ENCODE measurements around the gene TMEM72. TPM values are rescaled to one million over a fixed set of nuclear protein-coding genes. Genes with fewer than 3 reads are reported as not detected.
A peak's percentile ranks its signal among the peaks of the same experiment; 100 is the strongest.

Gene TMEM72
- total RNA-seq, 1 experiment from 2014 or later = not detected

- no peaks in the 10 kb centered on the region for H3K36me3 ChIP-seq
- DNase-seq (ENCODE audit: low read depth in 1 of 2, low spot score in 2 of 2) = no peak
- H3K27ac ChIP-seq = no peak overlapping the region
- no peak overlapping the region for H3K4me3 ChIP-seq
- no peaks in the 10 kb centered on the region for H3K9me3 ChIP-seq (replicated peaks)
- peaks cover 11% of the 10 kb centered on the region for H3K4me1 ChIP-seq (replicated peaks)
- no peaks in the 10 kb centered on the region for H3K27me3 ChIP-seq (replicated peaks)
These were observed 17.3 kb downstream of the TMEM72 start for GRCh38 chr10:44928462-44928861.

- DNase-seq (ENCODE audit: low read depth in 1 of 2, low spot score in 2 of 2) = no peak
- Histone ChIP-seq H3K4me3 (no peak overlapping the region), H3K27ac (no peak overlapping the region), H3K9me3 (replicated peaks) (no peaks in the 10 kb centered on the region), H3K27me3 (replicated peaks) (no peaks in the 10 kb centered on the region), H3K36me3 (no peaks in the 10 kb centered on the region), H3K4me1 (replicated peaks) (peaks cover 20% of the 10 kb centered on the region)
These were observed 18.5 kb downstream of the TMEM72 start for GRCh38 chr10:44929356-44930255.

- Histone ChIP-seq H3K27me3 (replicated peaks) (no peaks in the 10 kb centered on the region), H3K4me1 (replicated peaks) (peaks cover 35% of the 10 kb centered on the region), H3K9me3 (replicated peaks) (no peaks in the 10 kb centered on the region), H3K27ac (no peak overlapping the region), H3K36me3 (no peaks in the 10 kb centered on the region), H3K4me3 (no peak overlapping the region)
- peak in 1 of 2 experiments; percentile 26 for DNase-seq (ENCODE audit: low read depth in 1 of 2, low spot score in 2 of 2)
These were observed 19.9 kb downstream of the TMEM72 start for GRCh38 chr10:44930904-44931620.

GRCh38 chr10:44931621-44932516 lies 20.7 kb downstream of the TMEM72 start:
- Histone ChIP-seq H3K9me3 (replicated peaks) (no peaks in the 10 kb centered on the region), H3K27ac (no peak overlapping the region), H3K4me3 (no peak overlapping the region), H3K27me3 (replicated peaks) (no peaks in the 10 kb centered on the region), H3K36me3 (no peaks in the 10 kb centered on the region), H3K4me1 (replicated peaks) (peaks cover 38% of the 10 kb centered on the region)
- DNase-seq (ENCODE audit: low read depth in 1 of 2, low spot score in 2 of 2) = peak in 1 of 2 experiments; percentile 37

DNA sequence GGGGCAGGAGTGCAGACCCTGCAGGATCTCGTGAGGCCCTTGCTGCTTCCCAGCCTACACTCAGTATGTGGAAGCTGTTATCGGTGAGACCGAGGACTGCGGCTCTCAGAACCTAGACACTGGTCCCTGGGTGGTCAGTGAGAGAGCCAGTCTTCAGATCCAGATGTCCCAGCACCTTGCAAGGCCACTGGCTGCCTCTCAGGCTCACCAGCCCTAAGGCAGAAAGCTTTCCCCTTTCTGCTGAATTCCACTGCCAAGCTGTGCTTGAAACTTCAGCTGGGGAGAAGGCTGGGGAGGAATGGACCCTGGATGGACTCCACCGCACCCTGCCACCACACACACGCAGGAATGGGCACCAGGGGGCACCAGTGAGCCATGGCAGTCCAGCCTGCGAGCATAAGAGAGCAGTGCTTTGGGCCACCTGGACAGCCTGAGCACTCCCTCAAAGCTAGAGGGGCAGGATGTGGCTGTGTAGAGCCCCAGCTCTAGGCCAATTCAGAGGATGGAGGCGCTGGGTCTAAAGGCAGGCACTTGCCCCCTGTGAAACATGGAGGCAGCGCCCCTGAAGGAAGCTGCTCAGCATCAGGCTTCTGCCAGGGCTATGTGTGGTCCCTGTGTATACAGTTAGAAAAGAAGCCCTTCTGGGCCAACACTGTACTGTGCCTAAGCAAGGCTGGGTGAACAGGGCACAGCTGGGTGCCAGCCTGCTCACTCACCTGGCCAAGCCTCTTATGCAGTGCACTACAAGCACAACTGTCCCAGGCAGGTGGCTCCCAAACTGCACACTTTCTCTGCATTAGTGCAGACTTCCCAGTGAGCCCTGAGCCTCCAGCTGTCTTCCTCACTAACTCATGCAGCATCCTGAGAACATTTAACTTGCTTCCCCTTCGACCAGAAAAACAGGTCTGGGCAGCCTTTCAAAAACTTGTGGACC lies 21.6 kb downstream of the TMEM72 start:
- no peaks in the 10 kb centered on the region for H3K36me3 ChIP-seq
- H3K27ac ChIP-seq = no peak overlapping the region
- no peaks in the 10 kb centered on the region for H3K9me3 ChIP-seq (replicated peaks)
- H3K27me3 ChIP-seq (replicated peaks) = no peaks in the 10 kb centered on the region
- H3K4me3 ChIP-seq = no peak overlapping the region
- peaks cover 38% of the 10 kb centered on the region for H3K4me1 ChIP-seq (replicated peaks)
- peak; percentile 82 to 91 for DNase-seq (ENCODE audit: low read depth in 1 of 2, low spot score in 2 of 2)

GRCh38 chr10:44933451-44934321 lies 22.5 kb downstream of the TMEM72 start:
- Histone ChIP-seq H3K9me3 (replicated peaks) (no peaks in the 10 kb centered on the region), H3K36me3 (no peaks in the 10 kb centered on the region), H3K27ac (no peak overlapping the region), H3K27me3 (replicated peaks) (no peaks in the 10 kb centered on the region), H3K4me3 (no peak overlapping the region), H3K4me1 (replicated peaks) (peaks cover 38% of the 10 kb centered on the region)
- peak in 1 of 2 experiments; percentile 36 for DNase-seq (ENCODE audit: low read depth in 1 of 2, low spot score in 2 of 2)

- DNase-seq (ENCODE audit: low read depth in 1 of 2, low spot score in 2 of 2) = peak in 1 of 2 experiments; percentile 39
- Histone ChIP-seq H3K27me3 (replicated peaks) (no peaks in the 10 kb centered on the region), H3K9me3 (replicated peaks) (no peaks in the 10 kb centered on the region), H3K4me3 (no peak overlapping the region), H3K36me3 (no peaks in the 10 kb centered on the region), H3K4me1 (replicated peaks) (peaks cover 38% of the 10 kb centered on the region), H3K27ac (peak overlapping the region; percentile 69)
These were observed 23.5 kb downstream of the TMEM72 start for GRCh38 chr10:44934416-44935200.

GRCh38 chr10:44935201-44935965 lies 24.2 kb downstream of the TMEM72 start:
- H3K4me1 ChIP-seq (replicated peaks) = peaks cover 38% of the 10 kb centered on the region
- peak; percentile 82 to 83 for DNase-seq (ENCODE audit: low read depth in 1 of 2, low spot score in 2 of 2)
- no peak overlapping the region for H3K4me3 ChIP-seq
- no peaks in the 10 kb centered on the region for H3K36me3 ChIP-seq
- H3K27ac ChIP-seq = peak overlapping the region; percentile 69
- H3K9me3 ChIP-seq (replicated peaks) = no peaks in the 10 kb centered on the region
- no peaks in the 10 kb centered on the region for H3K27me3 ChIP-seq (replicated peaks)

GRCh38 chr10:44935966-44936295 lies 24.8 kb downstream of the TMEM72 start:
- Histone ChIP-seq H3K4me1 (replicated peaks) (peaks cover 38% of the 10 kb centered on the region), H3K27ac (peak overlapping the region; percentile 69), H3K4me3 (no peak overlapping the region), H3K9me3 (replicated peaks) (no peaks in the 10 kb centered on the region), H3K36me3 (no peaks in the 10 kb centered on the region), H3K27me3 (replicated peaks) (no peaks in the 10 kb centered on the region)
- DNase-seq (ENCODE audit: low read depth in 1 of 2, low spot score in 2 of 2) = no peak

- no peaks in the 10 kb centered on the region for H3K9me3 ChIP-seq (replicated peaks)
- no peaks in the 10 kb centered on the region for H3K27me3 ChIP-seq (replicated peaks)
- no peak overlapping the region for H3K4me3 ChIP-seq
- H3K27ac ChIP-seq = peak overlapping the region; percentile 69
- peaks cover 38% of the 10 kb centered on the region for H3K4me1 ChIP-seq (replicated peaks)
- H3K36me3 ChIP-seq = no peaks in the 10 kb centered on the region
- peak in 1 of 2 experiments; percentile 23 for DNase-seq (ENCODE audit: low read depth in 1 of 2, low spot score in 2 of 2)
These were observed 25.3 kb downstream of the TMEM72 start for GRCh38 chr10:44936314-44936975.
